PC-3 (cell line): ENCODE results near the gene GLYATL2. TPM values are rescaled to one million over a fixed set of nuclear protein-coding genes. Genes with fewer than 3 reads are reported as not detected.

Source experiments
- ATAC-seq: fragments of 200-7000 bp; cut with Tn5 transposase; 2 replicates; pipeline ENCODE4 v1.9.1; 2020; ENCODE audit warnings: mild to moderate bottlenecking, moderate library complexity
- BruUV-seq: library from RNA; stranded (reverse); fragments of 400-500 nt; replicated peaks from 2 replicates; lab custom pipeline; 2021; lab: Mats Ljungman, UMichigan
- CTCF ChIA-PET: fragments of 300-600 bp; sonication (Branson Sonifier 250); formaldehyde crosslinking; loops from one replicate; lab custom pipeline; 2022; ENCODE audit warnings: antibody characterized with exemption; lab: Charles Lee
- POLR2A ChIA-PET: fragments of 300-600 bp; sonication (Branson Sonifier 250); formaldehyde crosslinking; loops from one replicate; lab custom pipeline; 2022; ENCODE audit warnings: antibody characterized with exemption; ENCODE audit not compliant: unreplicated experiment; lab: Charles Lee
- DNase-seq: peaks from one replicate; pipeline ENCODE4 v3.0.0-alpha.2; 2015
- H2AFZ ChIP-seq: fragments of 300-600 bp; sonication (generic); 2 replicates; pipeline ENCODE4 v1.6.0; 2016; ENCODE audit warnings: antibody characterized with exemption, low read length
- H3F3A ChIP-seq: fragments of 300-600 bp; sonication (generic); one replicate; pipeline ENCODE4 v1.6.0; 2017; ENCODE audit warnings: antibody characterized with exemption, low read length, control low read depth, mild to moderate bottlenecking; ENCODE audit not compliant: unreplicated experiment
- H3K27ac ChIP-seq: fragments of 300-600 bp; sonication (generic); 2 replicates; pipeline ENCODE4 v1.5.1; 2016; ENCODE audit warnings: mild to moderate bottlenecking, low read length
- H3K27me3 ChIP-seq: fragments of 300-600 bp; sonication (generic); 2 replicates; pipeline ENCODE4 v1.6.1; 2016; ENCODE audit warnings: low read length, mixed read lengths
- H3K36me3 ChIP-seq: fragments of 300-600 bp; sonication (generic); 2 replicates; pipeline ENCODE4 v1.6.1; 2016; ENCODE audit warnings: low read depth, mixed run types, low read length, mixed read lengths
- H3K4me1 ChIP-seq: fragments of 300-600 bp; sonication (generic); 2 replicates; pipeline ENCODE4 v1.5.1; 2016; ENCODE audit warnings: low read length; ENCODE audit not compliant: insufficient read depth
- H3K4me2 ChIP-seq: fragments of 300-600 bp; sonication (generic); 2 replicates; pipeline ENCODE4 v1.6.0; 2016; ENCODE audit warnings: low read length
- H3K4me3 ChIP-seq: fragments of 300-600 bp; sonication (generic); 2 replicates; pipeline ENCODE4 v1.5.1; 2016; ENCODE audit warnings: mild to moderate bottlenecking, low read length, mixed read lengths
- H3K79me2 ChIP-seq: fragments of 300-600 bp; sonication (generic); 2 replicates; pipeline ENCODE4 v1.6.1; 2017; ENCODE audit warnings: low read length, mixed read lengths
- H3K9ac ChIP-seq: fragments of 300-600 bp; sonication (generic); 2 replicates; pipeline ENCODE4 v1.6.0; 2016; ENCODE audit warnings: mild to moderate bottlenecking, low read length
- H3K9me2 ChIP-seq: fragments of 300-600 bp; sonication (generic); replicated peaks from 2 replicates; pipeline ENCODE4 v1.6.1; 2016; ENCODE audit warnings: mixed run types, low read length, mixed read lengths
- H3K9me3 ChIP-seq: fragments of 300-600 bp; sonication (generic); 2 replicates; pipeline ENCODE4 v1.6.1; 2016; ENCODE audit warnings: low read length, mixed read lengths
- H4K20me1 ChIP-seq: fragments of 300-600 bp; sonication (generic); 2 replicates; pipeline ENCODE4 v1.6.1; 2016; ENCODE audit warnings: low read length, mixed read lengths
- CTCF ChIP-seq: fragments of 300-600 bp; sonication (generic); conservative IDR thresholded peaks from 2 replicates; pipeline ENCODE4 v1.5.1; 2017; ENCODE audit warnings: antibody characterized with exemption, low read depth, mild to moderate bottlenecking, low read length
- EZH2 ChIP-seq: fragments of 300-600 bp; sonication (generic); IDR thresholded peaks from one replicate; pipeline ENCODE4 v1.6.1; 2017; ENCODE audit warnings: antibody characterized with exemption, mild to moderate bottlenecking, low read length; ENCODE audit not compliant: unreplicated experiment
- EZH2phosphoT487 ChIP-seq: fragments of 300-600 bp; sonication (generic); IDR thresholded peaks from 2 replicates; pipeline ENCODE4 v1.6.1; 2018; ENCODE audit warnings: mild to moderate bottlenecking, antibody characterized with exemption, low read length, borderline replicate concordance
- intact Hi-C: fragments of 100-400 bp; cut with micrococcal nuclease; formaldehyde crosslinking; loops from 2 replicates; pipeline ENCODE4 v1.9.0; 2023
- total RNA-seq: library from RNA; depleted of rRNA; stranded (reverse); fragments of >200 nt; gene quantifications from 2 replicates; pipeline ENCODE4 v1.2.3, GENCODE V29; 2014

GLYATL2 gene
- total RNA-seq, 1 experiment from 2014 or later = 0.33 TPM

DNA sequence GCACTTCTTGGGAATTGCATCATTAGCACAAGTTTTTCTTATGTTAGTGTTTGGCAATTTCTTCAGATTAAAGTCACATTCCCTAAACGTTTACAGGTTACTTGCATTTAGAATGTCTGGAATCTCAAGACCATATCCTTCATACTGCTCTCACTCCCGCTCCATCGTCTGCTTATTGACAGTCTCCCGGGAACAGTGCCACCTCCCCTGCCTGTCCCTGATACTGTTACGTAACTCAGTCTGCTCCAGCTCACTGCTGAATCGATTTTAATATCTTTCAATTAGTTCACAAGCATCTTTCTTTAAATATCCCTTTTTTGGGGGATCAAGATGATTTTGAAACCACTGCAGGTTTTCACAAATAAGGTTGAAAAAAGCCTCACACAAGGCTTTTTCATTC is 48.2 kb downstream of the GLYATL2 start:
- no peak for DNase-seq
- H2AFZ ChIP-seq = no peak overlapping the region; the same call in 1 of the 2 replicates
- H3K9ac ChIP-seq = no peak overlapping the region
- no peaks in the 10 kb centered on the region for H3F3A ChIP-seq
- no peaks in the 10 kb centered on the region for H3K9me3 ChIP-seq
- H3K36me3 ChIP-seq = no peaks in the 10 kb centered on the region
- H4K20me1 ChIP-seq = no peaks in the 10 kb centered on the region
- BruUV-seq = no TSS peak
- no peak overlapping the region for H3K27ac ChIP-seq
- POLR2A ChIA-PET = no interaction called here
- CTCF ChIA-PET = interaction anchor here (0.6 kb wide), 1 partner anchor 137 kb away, joined by 3 read pairs; no protein-coding TSS in a partner anchor
- no peak overlapping the region for H3K4me3 ChIP-seq
- intact Hi-C loops = no loop called here
- ATAC-seq = no peak
- no peaks in the 10 kb centered on the region for H3K27me3 ChIP-seq
- TF ChIP-seq CTCF (no peak), EZH2 (no peak), EZH2phosphoT487 (no peak)
- H3K79me2 ChIP-seq = no peaks in the 10 kb centered on the region
- no peaks in the 10 kb centered on the region for H3K9me2 ChIP-seq
- no peaks in the 10 kb centered on the region for H3K4me1 ChIP-seq
- H3K4me2 ChIP-seq = 0 out of 2 replicates have a peak overlapping the region, but pooled peaks have one; percentile 1

DNA sequence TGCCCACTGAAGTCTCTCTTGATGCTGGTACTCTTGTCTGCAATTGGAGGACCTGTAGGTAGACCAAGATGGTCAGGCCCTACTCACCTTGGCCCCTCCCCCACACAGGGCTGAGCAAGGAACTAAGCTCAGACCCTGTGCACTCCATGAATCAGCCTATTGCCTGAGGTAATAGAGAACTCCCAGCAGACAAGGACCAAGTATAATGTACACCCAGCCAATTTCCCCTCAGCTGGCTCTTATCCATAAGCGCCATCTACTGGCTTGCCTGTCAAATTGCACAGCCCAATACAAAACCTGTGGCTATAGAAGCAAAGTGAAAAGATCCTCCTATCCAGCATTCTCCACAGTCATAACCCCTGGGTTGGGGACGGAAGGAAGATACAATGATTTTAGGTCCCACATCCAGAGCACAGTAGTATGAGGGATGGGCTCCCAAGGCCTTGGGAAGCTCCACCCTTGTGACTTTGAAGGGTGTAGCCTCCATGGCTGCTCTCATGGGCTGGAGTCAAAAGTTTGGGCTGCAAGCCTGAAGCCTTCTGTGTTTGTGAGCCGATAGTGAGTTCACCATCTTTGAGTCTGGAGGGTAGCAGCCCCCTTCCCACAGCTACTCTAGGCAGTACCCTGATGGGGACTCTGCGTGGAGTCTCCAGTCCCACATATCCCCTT is 56.0 kb downstream of the GLYATL2 start:
- Histone ChIP-seq H3K9me2 (no peaks in the 10 kb centered on the region), H3K4me1 (peaks cover 7% of the 10 kb centered on the region), H3K9ac (no peak overlapping the region), H3K27me3 (no peaks in the 10 kb centered on the region), H3K36me3 (no peaks in the 10 kb centered on the region), H3K4me3 (no peak overlapping the region), H3K4me2 (peak overlapping the region; percentile 32; the same call in 1 of the 2 replicates), H4K20me1 (no peaks in the 10 kb centered on the region), H2AFZ (peak overlapping the region; percentile 40), H3F3A (no peaks in the 10 kb centered on the region), H3K79me2 (no peaks in the 10 kb centered on the region), H3K27ac (peak overlapping the region; percentile 69), H3K9me3 (no peaks in the 10 kb centered on the region)
- TF ChIP-seq EZH2phosphoT487 = no peak
- no peak for TF ChIP-seq EZH2
- TF ChIP-seq CTCF = peak; percentile 98
- POLR2A ChIA-PET = interaction anchor here (0.8 kb wide), 1 partner anchor 211 kb away, joined by 8 read pairs; no protein-coding TSS in a partner anchor
- no TSS peak for BruUV-seq
- intact Hi-C loops = loop anchor here (1.0 to 5.0 kb wide), 3 partner anchors 111 to 212 kb away; no protein-coding TSS in a partner anchor
- DNase-seq = peak; percentile 91
- peak; percentile 91 for ATAC-seq
- CTCF ChIA-PET = interaction anchor here (0.6 kb wide), 1 partner anchor 29 kb away, joined by 3 read pairs; no protein-coding TSS in a partner anchor
